AG04449 (cell line): ENCODE results near the gene SDK1.

Experiments used
- CTCF ChIA-PET: fragments of 350-600 bp; formaldehyde crosslinking; extraction: SDS; loops from one replicate; lab custom pipeline; 2021; ENCODE audit warnings: antibody characterized with exemption; lab: Yijun Ruan, JAX
- POLR2A ChIA-PET: fragments of 400-600, 350-600 bp; formaldehyde crosslinking; extraction: SDS; loops from one replicate; lab custom pipeline; 2020; ENCODE audit warnings: antibody characterized with exemption, inconsistent platforms; lab: Yijun Ruan, JAX
- DNase-seq: peaks from one replicate; pipeline ENCODE4 v3.0.0-alpha.2; 2010; ENCODE audit warnings: low read depth, low spot score
- H3K4me3 ChIP-seq: 2 replicates; pipeline ENCODE4 v1.5.1; 2011; ENCODE audit warnings: low read depth, mild to moderate bottlenecking, control low read depth, low read length
- TF ChIP-seq, protein P1 (sequence below): IDR thresholded peaks from one replicate; pipeline ENCODE4 v1.5.1; 2011; ENCODE audit warnings: mild to moderate bottlenecking, moderate library complexity, low read length, control low read depth, inconsistent platforms; ENCODE audit not compliant: insufficient read depth; ENCODE audit errors: missing control alignments

SDK1 gene

DNA sequence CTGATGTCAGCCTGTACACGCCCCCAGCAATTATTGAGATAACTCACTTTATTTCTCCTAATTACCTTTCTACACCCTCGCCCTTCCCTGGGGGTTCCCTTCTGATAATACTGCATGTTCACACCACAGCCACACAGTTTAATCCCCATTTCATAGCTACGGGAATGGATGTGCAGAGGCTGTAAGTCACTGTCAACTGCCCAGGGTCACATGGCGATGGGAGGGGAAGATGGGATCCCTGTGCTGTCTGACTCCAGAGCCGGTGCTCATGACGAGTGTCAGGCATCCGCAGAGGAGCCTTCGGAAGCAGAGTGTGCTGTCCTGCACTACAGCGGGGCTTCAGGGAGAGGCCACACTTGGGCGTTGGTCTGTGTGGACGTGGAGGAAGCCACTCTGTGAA lies 688.7 kb downstream of the SDK1 start:
- no peak for DNase-seq
- ChIA-PET CTCF (no interaction called here), POLR2A (no interaction called here)
- TF ChIP-seq, protein P1, sequence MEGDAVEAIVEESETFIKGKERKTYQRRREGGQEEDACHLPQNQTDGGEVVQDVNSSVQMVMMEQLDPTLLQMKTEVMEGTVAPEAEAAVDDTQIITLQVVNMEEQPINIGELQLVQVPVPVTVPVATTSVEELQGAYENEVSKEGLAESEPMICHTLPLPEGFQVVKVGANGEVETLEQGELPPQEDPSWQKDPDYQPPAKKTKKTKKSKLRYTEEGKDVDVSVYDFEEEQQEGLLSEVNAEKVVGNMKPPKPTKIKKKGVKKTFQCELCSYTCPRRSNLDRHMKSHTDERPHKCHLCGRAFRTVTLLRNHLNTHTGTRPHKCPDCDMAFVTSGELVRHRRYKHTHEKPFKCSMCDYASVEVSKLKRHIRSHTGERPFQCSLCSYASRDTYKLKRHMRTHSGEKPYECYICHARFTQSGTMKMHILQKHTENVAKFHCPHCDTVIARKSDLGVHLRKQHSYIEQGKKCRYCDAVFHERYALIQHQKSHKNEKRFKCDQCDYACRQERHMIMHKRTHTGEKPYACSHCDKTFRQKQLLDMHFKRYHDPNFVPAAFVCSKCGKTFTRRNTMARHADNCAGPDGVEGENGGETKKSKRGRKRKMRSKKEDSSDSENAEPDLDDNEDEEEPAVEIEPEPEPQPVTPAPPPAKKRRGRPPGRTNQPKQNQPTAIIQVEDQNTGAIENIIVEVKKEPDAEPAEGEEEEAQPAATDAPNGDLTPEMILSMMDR: no peak
- no peak overlapping the region for H3K4me3 ChIP-seq

DNA sequence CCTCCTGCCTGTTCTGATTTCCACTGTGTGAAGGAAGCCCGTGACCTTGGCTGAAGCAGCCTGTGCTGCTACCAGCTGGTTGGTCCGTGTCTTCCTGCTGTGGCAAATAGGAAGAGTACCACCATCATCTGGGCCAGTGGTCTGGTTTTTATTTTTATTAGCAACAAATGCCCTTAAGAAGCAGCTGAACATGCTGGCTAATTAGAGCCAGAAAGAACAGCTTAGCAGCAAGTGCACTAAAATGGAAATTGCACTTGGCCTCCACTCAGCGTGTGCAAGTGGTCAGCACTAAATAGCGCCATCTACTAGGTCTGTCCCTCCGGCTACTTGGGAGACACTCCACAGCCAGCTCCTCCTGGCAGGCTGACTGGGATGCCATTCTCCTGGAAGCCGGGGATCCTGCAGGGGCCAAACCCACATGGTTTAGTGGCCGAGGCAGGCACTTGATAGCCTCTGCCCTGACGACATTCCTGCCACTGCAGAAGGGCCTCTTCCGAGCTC lies 690.7 kb downstream of the SDK1 start:
- POLR2A ChIA-PET: no interaction called here
- no peak overlapping the region for H3K4me3 ChIP-seq
- CTCF ChIA-PET: no interaction called here
- TF ChIP-seq, protein P1: no peak
- no peak for DNase-seq

DNA sequence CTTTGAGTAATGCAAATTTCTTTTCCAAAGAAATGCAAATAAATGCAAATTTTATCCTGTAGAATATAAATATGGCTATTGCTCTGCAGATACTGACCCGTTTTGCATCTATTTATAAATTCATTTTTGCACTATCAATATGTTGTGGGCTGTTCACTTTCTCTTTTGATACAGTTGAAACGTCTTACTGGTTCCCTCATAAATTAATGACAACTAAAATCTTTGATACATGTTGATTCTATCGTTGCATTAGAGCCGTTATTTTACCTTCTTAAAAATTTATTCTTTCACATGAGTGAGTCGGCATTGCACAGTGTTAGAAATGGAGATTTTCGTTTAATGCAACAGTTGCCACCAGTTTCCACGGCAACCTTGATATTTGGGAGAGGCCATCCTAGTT lies 691.8 kb downstream of the SDK1 start:
- TF ChIP-seq, protein P1: no peak
- CTCF ChIA-PET: no interaction called here
- no peak overlapping the region for H3K4me3 ChIP-seq
- DNase-seq: no peak
- POLR2A ChIA-PET: no interaction called here

DNA sequence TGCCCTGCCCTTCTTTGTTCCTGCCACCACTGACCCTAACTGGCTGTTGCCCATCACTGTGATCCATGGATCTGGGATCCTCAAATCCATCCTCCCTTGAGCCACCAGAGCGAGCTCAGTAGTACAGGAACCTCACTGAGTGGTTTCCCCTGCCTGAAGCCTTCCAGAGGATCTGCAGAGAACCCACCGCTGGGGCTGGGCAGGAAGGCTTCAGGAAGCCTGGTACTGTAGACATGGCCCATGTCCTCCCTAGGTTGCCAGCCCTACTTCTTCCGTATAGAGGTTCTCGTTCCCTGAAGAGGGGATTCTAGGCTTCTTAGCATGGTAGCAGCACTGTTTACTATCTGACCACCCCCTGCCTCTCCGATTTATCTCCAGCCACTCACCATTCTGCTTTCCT lies 693.7 kb downstream of the SDK1 start:
- ChIA-PET POLR2A (no interaction called here), CTCF (no interaction called here)
- no peak for DNase-seq
- H3K4me3 ChIP-seq: no peak overlapping the region
- TF ChIP-seq, protein P1: no peak

DNA sequence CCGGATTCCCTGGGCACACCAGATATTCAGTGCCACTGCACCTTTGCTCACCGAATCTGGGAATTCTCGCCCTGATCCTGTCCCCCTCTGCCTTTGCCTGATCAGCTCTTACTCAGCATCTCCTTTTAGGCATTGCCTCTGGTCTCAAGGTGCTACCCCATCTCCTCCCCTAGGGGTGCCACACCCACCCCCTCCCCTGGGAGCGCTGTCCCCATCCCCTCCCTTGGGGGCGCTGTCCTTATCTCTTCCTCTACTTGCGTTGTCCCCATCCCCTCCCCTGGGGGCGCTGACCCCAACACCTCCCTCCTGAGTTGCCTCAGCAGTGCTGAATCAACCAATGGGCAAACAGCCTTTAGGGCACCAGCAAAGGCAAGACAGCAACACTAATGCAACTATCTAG lies 694.1 kb downstream of the SDK1 start:
- TF ChIP-seq, protein P1: no peak
- no peak for DNase-seq
- CTCF ChIA-PET: no interaction called here
- POLR2A ChIA-PET: no interaction called here
- no peak overlapping the region for H3K4me3 ChIP-seq

DNA sequence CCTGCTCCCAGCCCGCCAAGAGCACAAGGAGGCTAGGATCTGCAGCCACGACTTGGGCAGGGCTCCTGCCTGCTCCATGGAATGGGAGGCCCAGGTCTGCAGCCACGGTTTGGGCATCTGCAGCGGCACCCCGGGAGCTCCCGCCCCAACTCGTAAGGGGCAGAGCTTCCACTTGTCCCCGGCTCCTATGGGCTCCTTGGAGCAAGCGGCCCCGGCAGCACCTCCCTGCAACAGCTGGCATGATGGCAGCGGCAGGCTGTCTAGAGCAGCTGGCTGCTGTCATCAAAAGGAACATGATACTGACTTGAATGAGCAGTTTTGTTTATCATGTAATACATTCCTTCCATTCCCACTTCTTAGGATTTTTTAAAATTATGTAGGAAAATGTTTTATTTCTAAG lies 697.0 kb downstream of the SDK1 start:
- POLR2A ChIA-PET: no interaction called here
- DNase-seq: no peak
- H3K4me3 ChIP-seq: no peak overlapping the region
- CTCF ChIA-PET: no interaction called here
- TF ChIP-seq, protein P1: no peak
